Stimulated activated CD8-positive, alpha-beta memory T cell treated with anti-CD3 and anti-CD28 coated beads, Interleukin-4, amount 100 ng/mL, for 48 hours (primary cell): ENCODE measurements around the gene TMEM43.

Experiments
- DNase-seq: peaks from one replicate; pipeline ENCODE4 v3.0.0-alpha.2; 2020

TMEM43 gene

DNA sequence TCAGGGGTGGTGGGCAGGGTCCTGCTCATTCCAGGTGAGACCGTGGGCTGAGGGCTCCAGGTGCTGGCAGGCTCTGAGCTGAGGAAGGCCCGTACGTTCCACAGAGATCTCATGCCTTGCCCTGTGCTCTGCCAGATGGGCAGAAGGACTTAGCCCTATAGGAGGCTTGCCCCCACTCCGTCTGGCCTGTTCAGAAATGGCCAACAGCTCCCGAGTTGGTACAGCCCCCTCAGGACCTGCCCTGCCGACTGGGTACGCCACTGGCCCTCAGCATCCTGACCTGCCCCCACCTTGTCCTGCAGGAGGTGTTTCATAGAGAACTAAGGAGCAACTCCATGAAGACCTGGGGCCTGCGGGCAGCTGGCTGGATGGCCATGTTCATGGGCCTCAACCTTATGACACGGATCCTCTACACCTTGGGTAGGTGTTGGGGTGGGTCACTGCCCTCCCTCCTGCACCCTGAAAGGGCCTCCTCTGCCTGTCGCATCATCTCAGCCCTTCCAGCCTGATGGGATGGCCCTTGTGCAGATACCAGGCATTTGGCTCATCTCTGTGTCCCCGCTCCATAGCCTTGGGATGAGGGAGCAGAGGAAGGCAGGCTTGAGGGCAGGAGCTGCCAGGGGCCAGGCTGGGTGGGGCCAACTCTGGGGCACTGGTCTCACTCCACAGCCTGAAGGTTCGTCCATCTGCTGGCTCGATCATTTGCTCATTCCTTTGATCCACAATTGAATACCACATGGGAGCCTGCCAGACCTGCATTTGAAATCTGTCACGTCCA, 14.2 kb downstream of the TMEM43 start:
- no peak for DNase-seq

GRCh38 chr3:14139771-14140170, 14.9 kb downstream of the TMEM43 start:
- no peak for DNase-seq

- no peak for DNase-seq
These were observed 15.8 kb downstream of the TMEM43 start for GRCh38 chr3:14140668-14141067.

DNA sequence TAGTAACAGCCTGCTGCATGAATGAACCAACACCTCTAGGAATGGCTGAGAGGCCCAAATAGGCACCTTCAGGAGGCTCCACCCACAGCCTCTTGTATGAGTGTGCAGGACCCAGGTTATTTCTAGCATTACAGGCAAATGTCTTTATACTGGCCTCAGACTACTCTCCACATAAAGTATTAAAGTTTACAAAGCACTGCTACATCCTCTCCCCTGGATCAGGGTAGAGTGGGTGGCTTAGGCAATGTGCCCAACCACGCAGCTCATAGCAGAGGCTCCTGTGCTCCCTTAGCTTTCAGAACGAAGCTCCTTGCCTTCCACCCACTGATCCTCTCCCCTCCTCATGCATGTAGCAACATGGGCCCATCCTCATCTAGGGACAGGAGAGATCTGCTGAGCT, 16.3 kb downstream of the TMEM43 start:
- DNase-seq, result no peak

DNA sequence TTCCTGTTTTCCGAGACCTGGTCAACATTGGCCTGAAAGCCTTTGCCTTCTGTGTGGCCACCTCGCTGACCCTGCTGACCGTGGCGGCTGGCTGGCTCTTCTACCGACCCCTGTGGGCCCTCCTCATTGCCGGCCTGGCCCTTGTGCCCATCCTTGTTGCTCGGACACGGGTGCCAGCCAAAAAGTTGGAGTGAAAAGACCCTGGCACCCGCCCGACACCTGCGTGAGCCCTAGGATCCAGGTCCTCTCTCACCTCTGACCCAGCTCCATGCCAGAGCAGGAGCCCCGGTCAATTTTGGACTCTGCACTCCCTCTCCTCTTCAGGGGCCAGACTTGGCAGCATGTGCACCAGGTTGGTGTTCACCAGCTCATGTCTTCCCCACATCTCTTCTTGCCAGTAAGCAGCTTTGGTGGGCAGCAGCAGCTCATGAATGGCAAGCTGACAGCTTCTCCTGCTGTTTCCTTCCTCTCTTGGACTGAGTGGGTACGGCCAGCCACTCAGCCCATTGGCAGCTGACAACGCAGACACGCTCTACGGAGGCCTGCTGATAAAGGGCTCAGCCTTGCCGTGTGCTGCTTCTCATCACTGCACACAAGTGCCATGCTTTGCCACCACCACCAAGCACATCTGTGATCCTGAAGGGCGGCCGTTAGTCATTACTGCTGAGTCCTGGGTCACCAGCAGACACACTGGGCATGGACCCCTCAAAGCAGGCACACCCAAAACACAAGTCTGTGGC, 16.9 kb downstream of the TMEM43 start:
- DNase-seq, result no peak

GRCh38 chr3:14142567-14143270, 17.9 kb downstream of the TMEM43 start:
- peak; percentile 62 for DNase-seq

DNA sequence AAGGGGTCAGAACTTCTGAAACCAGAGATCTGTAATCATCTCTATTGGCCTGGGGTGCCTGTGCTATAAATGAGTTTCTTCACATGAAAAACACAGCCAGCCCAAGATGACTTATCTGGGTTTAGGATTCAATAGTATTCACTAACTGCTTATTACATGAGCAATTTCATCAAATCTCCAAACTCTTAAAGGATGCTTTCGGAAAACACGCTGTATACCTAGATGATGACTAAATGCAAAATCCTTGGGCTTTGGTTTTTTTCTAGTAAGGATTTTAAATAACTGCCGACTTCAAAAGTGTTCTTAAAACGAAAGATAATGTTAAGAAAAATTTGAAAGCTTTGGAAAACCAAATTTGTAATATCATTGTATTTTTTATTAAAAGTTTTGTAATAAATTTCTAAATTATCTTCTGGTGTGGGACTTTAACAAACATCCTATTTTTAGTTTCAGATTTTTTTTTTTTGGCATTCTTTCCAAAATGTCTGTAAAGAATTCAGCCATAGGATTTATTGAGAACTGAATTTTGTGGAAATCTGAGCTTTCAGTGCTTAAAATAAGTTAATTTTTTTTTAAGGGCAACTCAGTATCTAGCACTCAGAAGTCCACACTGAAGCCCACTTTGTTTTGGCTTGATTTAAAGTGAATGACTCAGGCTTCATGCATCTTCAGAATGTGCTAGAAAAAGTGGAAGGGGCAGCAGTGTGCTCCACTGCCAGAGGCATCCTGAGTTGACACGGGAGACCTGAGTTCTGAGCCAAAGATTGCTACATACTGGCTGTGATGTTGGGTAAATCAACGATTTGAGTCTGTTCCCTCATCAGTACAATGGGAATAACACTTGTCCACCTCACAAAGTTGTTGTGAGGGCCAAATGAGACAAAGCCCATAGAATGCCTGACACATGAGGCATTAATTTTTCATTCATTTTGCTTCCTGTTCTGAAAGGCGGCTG, 18.7 kb downstream of the TMEM43 start:
- DNase-seq, result no peak

DNA sequence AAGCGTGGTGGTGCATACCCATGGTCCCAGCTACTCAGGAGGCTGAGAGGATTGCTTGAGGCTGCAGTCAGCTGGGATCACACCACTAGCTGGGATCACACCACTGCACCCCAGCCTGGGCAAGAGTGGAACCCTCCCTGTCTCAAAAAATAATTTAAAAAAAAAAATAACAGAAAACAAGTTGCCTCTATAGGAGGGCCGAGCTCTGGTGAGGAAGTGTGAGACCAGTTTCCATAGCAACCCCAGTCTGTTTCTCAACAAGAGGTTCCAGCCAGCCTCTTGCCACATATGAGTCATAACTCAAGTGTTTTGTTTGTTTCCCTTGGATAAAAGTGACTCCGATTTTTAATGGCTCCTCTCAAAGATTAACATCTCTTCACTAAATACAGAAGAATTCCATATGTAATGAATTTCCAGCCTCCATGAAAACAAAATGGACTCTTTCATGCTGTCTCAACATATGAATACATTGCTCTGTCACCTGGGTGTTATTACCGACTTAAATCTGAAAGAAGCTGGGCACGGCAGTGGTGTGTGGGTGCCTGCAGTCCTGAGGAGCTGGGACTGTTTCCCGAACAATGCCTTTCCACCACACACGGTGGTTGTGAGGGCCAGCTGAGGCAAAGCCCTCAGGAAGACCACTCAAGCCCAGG, 19.7 kb downstream of the TMEM43 start:
- DNase-seq, result peak; percentile 63

DNA sequence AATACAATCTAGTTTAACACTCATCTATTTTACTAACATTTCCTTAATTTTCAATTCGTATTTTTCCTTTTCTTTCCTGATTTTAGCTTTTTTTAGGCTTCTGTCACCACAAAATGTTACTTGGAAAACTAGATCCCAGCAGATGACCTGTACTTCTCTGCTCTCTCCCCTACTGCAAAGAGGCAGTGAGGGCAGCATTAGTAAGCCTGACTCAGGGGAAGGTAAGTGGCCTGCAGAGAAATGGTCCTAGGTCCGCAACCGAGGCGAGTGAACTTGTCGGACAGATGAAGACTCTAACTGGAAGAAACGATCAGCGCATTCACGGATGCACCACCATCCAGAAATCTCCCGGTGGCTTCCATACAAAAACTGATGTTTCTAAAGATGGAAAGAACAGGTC, 20.4 kb downstream of the TMEM43 start:
- DNase-seq, result peak; percentile 23

DNA sequence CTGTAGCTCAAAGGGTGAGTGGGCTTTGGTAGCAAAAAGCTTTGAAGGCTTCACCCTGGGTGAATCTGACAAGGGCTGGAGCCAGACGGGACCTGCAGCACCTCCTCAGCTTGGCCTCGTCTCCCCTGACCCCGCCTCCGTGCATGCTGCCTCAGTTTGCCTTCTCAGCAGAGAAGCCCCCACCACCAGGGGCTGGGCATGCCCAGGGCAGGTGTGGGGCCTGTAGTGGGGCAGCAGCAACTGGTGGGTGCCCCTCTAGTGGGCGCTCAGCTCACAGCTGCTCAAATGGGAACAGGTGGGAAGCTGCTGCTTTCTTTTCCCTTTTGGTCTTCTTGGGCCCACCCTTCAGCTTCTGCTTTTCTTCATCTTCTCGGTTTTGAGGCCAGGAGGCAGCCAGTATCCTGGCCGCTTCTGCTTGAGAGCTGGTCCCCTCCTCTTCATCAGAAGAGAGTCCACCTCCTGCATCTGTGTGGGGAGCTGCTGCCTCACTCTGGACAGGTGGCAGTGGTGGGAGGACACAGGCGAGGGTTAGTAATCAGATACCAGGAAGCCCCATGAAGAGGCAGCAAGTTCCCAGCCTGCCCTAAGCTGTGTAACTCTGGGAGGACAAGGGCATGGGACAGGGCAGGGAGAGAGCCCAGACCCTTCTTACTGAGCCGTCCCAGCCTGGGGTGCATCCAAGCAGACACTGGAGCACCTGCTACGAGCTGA, 21.0 kb downstream of the TMEM43 start:
- peak; percentile 20 for DNase-seq

- DNase-seq, result no peak
These were observed 21.7 kb downstream of the TMEM43 start for GRCh38 chr3:14146381-14147065.

- DNase-seq, result peak; percentile 17
These were observed 22.2 kb downstream of the TMEM43 start for GRCh38 chr3:14147066-14147435.

DNA sequence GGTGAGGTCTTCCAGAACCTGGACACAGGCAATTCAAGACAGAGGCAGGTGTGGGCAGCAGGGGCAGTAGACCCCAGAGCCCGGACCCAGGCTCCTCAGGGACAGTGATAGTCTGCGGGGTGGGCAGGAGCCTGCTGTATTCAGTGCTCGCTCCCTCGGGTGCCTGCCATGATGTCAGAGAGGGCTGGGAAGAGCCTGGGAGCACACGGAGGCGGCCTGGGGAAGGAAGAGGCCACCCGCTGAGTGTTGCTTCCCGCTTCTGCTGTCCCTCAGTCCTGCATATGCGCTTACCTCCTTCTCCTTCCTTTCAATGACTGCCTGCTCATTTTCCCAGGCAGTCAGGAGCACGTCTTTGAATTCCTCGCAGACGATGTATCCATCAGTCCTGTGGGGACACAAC, 22.8 kb downstream of the TMEM43 start:
- peak; percentile 19 for DNase-seq

- peak; percentile 19 for DNase-seq
These were observed 23.5 kb downstream of the TMEM43 start for GRCh38 chr3:14148041-14148985.

DNA sequence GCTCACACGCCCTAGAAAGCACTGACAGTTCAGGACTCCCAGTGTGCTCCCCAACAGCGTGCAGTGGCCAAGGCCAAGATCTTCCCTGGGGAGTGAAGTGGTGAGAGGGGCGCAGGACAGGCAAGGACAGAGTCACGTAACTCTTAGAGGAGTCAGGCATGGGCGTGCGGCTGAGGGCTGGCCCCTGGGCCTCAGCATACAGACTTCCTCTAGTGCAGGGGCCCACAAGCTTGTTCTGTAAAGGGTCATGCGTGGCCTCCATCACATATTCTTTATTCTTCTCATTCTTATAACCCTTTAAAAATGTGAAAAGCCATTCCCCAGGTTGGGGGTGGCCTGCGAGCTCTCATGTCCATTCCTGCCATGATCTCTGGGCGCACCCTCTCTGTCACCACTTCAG, 25.2 kb downstream of the TMEM43 start:
- peak; percentile 18 for DNase-seq

DNA sequence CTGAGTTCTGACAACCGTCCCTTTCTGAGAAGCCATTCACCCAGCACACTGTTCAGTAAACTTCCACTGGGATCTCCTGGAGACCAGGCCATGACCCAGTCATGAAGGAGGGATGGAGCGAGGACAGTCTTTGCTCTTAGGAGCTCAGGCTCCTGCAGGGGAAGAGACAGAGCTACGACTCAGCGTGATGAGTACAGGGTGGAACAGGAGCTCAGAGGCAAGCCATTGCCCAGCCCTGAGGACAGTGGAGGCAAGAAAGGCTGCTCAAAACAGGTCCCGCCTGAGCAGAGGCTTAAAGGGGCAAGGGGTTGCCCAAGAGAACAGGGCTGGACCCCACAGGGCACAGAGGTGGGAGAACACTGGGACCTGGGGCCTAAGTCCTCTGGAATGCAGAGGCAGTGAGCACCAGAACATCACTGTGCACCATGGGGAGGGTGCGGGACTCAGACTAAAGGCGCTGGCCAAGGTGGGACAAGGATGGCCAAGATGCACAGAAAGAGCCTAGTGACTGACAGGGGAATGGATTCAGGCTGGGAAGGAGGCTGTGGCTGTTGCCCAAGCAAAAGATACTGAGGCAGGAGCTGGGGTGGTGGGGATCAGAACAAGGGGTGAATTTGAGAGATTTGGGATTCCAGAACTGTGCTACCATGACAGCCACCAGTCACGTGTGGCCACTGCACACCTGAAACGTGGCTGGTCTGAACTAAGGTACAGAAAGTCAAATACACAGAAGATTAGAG, 25.8 kb downstream of the TMEM43 start:
- DNase-seq, result peak; percentile 18

DNA sequence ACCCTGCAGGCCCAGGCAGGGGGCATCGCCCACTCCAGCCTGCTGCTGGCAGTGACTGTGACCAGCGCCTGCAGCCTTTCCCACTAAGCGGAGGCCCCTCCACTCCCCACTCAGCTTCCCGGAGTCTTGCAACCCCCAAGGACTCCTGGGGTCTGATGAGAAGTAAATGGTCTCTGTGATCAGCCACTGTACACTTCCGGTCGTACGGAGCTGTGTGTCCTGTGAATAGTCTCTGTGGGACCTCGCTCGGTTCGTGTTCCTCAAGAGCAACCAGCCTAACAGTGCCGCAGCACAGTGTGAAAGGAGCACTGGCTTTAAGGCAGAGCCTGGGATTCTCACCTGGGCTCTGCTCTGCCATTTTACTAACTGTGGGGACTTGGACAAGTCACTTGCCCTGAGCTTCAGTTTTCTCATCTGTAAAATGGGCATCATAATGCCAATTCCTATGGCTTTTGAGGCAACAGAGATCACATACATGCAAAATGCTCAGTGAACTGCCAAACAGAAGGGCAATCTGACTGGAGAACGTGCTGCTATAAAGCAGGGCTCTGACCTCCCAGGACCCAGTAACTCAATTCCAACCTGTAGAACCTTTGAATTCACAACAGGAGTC, 26.7 kb downstream of the TMEM43 start:
- DNase-seq, result no peak

GRCh38 chr3:14152233-14152962, 27.5 kb downstream of the TMEM43 start:
- DNase-seq, result peak; percentile 26
